Lower lobe of right lung (tissue), 2 donors: ENCODE results near the gene ANKRD13D. TPM values are rescaled to one million over a fixed set of nuclear protein-coding genes. Genes with fewer than 3 reads are reported as not detected.

Experiments used
- ATAC-seq, 2 donors: fragments of 200-7000 bp; cut with Tn5 transposase; one replicate each; pipeline ENCODE4 v1.9.1; 2020 to 2022; ENCODE audit warnings: mild to moderate bottlenecking in 2 of 2, moderate library complexity in 2 of 2
- DNase-seq: peaks from one replicate; pipeline ENCODE4 v3.0.0-alpha.2; 2020
- H3K27ac ChIP-seq: fragments of 200-600 bp; one replicate; pipeline ENCODE4 v1.8.0; 2022
- H3K27me3 ChIP-seq: fragments of 200-600 bp; one replicate; pipeline ENCODE4 v1.8.0; 2022; ENCODE audit warnings: low read depth
- H3K36me3 ChIP-seq: fragments of 200-600 bp; one replicate; pipeline ENCODE4 v1.8.0; 2022; ENCODE audit warnings: mild to moderate bottlenecking
- H3K4me1 ChIP-seq: fragments of 200-600 bp; one replicate; pipeline ENCODE4 v1.8.0; 2022
- H3K4me3 ChIP-seq: fragments of 200-600 bp; one replicate; pipeline ENCODE4 v1.8.0; 2022; ENCODE audit warnings: mild to moderate bottlenecking
- H3K9me3 ChIP-seq: fragments of 200-600 bp; one replicate; pipeline ENCODE4 v1.8.0; 2022
- intact Hi-C: fragments of 100-400 bp; cut with DNase I; formaldehyde crosslinking; loops from one replicate; pipeline ENCODE4 v1.11.0; 2022
- total RNA-seq: library from RNA; stranded (reverse); fragmentation: NEBNext Ultra II Directional; extraction: Animal tissue kit (Norgen Biotek cat#: 25700); gene quantifications from one replicate; pipeline ENCODE4 v1.2.1, GENCODE V29; 2021
- TF ChIP-seq, protein P1 (sequence below): fragments of 200-600 bp; IDR thresholded peaks from one replicate; pipeline ENCODE4 v1.8.0; 2022; ENCODE audit warnings: antibody characterized with exemption, mild to moderate bottlenecking
- donor health status: DM: no; HTN: yes; CAD: no; lungs with severe emphysema.

Gene ANKRD13D
- total RNA-seq, 1 donor from 2014 or later, result 66.9 TPM

DNA sequence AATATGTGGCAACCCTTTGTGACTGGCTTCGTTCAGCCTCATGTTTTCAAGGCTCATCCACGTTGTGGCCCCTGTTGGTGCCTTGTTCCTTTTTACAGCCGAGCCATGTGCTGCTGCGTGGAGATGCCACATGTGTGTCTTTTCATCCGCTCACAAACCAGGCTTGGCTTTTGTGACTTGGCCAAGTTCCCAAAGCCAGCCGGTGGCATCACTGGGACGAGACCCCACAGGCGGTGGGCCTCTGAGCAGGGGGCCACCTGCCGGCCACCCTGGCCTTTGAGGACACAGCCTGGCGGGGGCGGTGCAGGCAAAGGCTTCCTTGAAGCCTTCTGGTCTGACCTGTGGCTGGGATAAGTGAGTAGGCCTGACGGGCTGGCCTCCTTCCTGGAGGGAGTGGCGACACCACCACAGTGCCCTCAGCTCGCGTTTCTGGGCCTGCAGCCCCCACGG is 12.3 kb upstream of the ANKRD13D start:
- peaks cover 99% of the 10 kb centered on the region for H3K4me1 ChIP-seq
- H3K9me3 ChIP-seq, result no peaks in the 10 kb centered on the region
- DNase-seq, result peak; percentile 73
- peaks cover 36% of the 10 kb centered on the region for H3K36me3 ChIP-seq
- no peaks in the 10 kb centered on the region for H3K27me3 ChIP-seq
- TF ChIP-seq, protein P1, sequence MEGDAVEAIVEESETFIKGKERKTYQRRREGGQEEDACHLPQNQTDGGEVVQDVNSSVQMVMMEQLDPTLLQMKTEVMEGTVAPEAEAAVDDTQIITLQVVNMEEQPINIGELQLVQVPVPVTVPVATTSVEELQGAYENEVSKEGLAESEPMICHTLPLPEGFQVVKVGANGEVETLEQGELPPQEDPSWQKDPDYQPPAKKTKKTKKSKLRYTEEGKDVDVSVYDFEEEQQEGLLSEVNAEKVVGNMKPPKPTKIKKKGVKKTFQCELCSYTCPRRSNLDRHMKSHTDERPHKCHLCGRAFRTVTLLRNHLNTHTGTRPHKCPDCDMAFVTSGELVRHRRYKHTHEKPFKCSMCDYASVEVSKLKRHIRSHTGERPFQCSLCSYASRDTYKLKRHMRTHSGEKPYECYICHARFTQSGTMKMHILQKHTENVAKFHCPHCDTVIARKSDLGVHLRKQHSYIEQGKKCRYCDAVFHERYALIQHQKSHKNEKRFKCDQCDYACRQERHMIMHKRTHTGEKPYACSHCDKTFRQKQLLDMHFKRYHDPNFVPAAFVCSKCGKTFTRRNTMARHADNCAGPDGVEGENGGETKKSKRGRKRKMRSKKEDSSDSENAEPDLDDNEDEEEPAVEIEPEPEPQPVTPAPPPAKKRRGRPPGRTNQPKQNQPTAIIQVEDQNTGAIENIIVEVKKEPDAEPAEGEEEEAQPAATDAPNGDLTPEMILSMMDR, result peak; percentile 33
- peak overlapping the region; percentile 93 for H3K27ac ChIP-seq
- H3K4me3 ChIP-seq, result peak overlapping the region; percentile 45
- ATAC-seq, result peak; percentile 47 to 49
- intact Hi-C loops, result no loop called here

DNA sequence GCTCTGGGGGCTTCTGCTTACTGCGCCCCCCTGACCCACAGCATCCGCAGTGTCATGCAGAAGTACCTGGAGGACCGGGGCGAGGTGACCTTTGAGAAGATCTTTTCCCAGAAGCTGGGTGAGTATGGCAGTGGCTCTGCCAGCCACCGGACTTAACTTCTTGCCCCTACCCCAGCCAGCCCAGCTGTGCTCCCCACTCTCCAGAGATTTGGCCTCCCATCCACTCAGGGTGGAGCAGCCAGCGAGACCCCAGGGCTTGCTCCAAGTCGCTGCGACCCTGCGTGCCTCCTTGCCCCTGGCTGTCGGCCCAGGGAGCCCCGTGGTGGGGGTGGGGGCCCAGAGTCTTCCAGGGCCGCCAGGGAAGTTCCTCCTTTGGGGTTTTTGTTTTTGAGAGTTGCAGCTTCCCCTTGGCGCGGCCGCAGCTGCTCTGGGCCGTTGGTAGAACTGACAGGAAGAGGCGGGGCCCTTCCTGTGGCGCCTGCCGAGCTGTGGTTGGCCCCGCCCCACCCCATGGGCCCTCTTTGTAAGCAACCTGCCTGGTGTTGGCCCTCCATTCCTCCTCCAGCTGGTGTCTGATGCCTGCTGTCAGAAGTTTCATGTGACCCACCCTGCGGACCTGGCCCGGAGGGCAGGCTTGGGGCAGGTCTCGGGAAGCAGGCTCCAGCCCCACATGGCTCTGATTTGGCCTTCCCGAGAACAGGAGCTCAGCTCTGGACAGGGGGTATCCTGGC is 11.7 kb upstream of the ANKRD13D start:
- peak overlapping the region; percentile 45 for H3K4me3 ChIP-seq
- H3K36me3 ChIP-seq, result peaks cover 42% of the 10 kb centered on the region
- peak; percentile 97 for DNase-seq
- H3K9me3 ChIP-seq, result no peaks in the 10 kb centered on the region
- ATAC-seq, result peak; percentile 90 to 92
- H3K27ac ChIP-seq, result peak overlapping the region; percentile 93
- peaks cover 95% of the 10 kb centered on the region for H3K4me1 ChIP-seq
- H3K27me3 ChIP-seq, result no peaks in the 10 kb centered on the region
- intact Hi-C loops, result no loop called here
- TF ChIP-seq, protein P1, result no peak

DNA sequence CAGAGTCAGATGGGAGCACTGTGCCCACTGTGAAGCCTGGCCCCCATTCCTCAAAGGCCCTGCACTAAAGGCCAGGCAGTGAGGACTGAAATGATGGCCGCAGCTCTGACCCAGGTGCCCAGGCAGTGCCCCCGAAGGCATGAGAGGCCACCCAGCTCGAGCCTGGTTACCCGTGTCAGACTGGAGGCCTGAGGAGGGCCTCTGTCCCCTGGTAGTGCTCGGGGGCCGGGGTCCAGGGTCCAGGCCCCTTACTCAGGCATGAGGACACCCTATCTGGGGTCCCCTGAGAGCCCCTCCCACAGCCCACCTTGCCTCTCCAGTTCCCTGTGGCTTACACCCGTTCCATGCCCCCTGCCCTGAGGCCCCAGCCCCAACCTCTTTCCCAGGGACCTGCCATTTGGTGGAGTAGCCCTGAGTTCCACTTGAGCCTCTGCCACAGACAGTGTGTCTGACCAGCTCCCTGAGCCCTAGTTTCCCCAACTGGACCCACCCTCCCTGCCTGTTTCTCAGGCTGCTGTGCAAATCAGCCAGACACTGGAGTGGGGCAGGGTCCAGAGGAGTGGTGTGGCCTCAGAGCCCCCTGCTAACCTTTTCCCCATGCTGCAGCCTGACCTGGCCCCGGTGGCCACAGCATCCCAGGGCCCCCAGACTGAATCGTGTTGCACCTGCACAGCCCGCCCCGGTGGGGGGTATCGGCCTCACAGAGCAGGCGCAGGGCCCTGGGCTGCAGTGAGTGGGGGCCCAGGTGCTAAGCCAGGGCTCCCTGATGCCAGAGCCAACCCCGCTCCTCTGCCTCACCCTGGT is 10.8 kb upstream of the ANKRD13D start:
- Histone ChIP-seq H3K9me3 (no peaks in the 10 kb centered on the region), H3K27ac (peak overlapping the region; percentile 93), H3K4me1 (peaks cover 95% of the 10 kb centered on the region), H3K36me3 (peaks cover 52% of the 10 kb centered on the region), H3K4me3 (peak overlapping the region; percentile 45), H3K27me3 (no peaks in the 10 kb centered on the region)
- intact Hi-C loops, result no loop called here
- DNase-seq (peak; percentile 42), ATAC-seq (no peak)
- TF ChIP-seq, protein P1, result no peak

DNA sequence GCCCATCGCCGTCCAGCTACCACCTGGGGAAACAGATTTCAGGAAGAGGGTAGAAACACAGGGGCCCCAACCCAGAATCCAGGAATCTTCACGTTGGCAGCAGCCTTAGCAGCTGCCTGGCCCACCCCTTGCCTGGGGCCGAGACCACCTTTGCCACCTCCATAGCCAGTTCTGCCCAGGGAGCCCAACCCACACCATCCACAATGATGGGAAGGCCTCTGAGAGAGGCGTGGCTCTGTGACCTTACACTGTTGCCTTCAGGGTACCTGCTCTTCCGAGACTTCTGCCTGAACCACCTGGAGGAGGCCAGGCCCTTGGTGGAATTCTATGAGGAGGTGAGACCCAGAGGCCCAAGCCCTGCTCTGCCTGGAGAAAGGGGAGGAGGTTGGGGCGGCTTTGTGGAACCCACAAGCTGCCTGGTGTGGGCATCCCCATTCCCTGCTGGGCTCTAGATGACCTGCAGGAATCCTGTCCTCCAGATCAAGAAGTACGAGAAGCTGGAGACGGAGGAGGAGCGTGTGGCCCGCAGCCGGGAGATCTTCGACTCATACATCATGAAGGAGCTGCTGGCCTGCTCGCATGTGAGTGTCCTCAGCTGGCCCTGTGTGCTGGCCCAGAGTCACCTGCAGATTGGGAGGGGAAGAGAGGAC is 10.0 kb upstream of the ANKRD13D start:
- Histone ChIP-seq H3K9me3 (no peaks in the 10 kb centered on the region), H3K36me3 (peaks cover 59% of the 10 kb centered on the region), H3K4me3 (no peak overlapping the region), H3K27me3 (no peaks in the 10 kb centered on the region), H3K27ac (peak overlapping the region; percentile 93), H3K4me1 (peaks cover 93% of the 10 kb centered on the region)
- TF ChIP-seq, protein P1, result no peak
- ATAC-seq, result no peak
- intact Hi-C loops, result no loop called here
- peak; percentile 40 for DNase-seq

DNA sequence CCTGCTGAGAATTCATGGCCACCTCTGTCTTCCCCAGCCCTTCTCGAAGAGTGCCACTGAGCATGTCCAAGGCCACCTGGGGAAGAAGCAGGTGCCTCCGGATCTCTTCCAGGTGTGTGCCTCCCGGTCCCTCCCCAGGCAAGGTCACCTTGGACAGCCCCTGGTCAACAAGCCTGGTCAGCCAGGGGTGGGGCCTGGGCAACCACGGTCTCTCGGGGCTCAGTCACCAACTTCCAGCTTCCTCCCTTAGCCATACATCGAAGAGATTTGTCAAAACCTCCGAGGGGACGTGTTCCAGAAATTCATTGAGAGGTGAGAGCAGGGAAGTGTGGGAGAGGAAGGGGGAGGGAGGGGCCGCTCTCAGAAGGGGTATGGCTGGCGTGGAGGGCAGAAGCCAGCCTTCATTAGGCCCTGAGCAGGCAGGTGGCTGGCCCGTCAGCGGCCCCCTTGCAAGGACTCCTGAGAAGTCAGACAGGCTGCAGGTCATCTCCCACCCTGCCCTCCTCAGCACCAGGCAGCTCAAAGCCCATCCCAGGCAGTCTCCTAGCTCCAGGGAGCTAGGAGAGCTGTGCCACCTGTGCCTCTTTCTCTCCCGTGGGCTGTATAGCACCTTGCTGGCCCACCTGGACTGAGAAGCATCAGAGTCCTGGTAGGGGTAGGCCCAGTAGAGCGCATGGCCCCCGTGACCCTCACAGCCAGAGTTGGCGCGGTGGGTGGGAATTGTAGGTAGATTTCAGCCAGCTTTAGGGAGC is 9.3 kb upstream of the ANKRD13D start:
- no peak overlapping the region for H3K4me3 ChIP-seq
- intact Hi-C loops, result no loop called here
- peak; percentile 29 for DNase-seq
- H3K27ac ChIP-seq, result peak overlapping the region; percentile 93
- peaks cover 92% of the 10 kb centered on the region for H3K4me1 ChIP-seq
- H3K36me3 ChIP-seq, result peaks cover 66% of the 10 kb centered on the region
- ATAC-seq, result no peak
- no peaks in the 10 kb centered on the region for H3K27me3 ChIP-seq
- no peaks in the 10 kb centered on the region for H3K9me3 ChIP-seq
- TF ChIP-seq, protein P1, result no peak
